Endothelial cell of umbilical vein (primary cell): Measurements from ENCODE around the gene CTNND2. TPM values are rescaled to one million over a fixed set of nuclear protein-coding genes. Genes with fewer than 3 reads are reported as not detected.

ENCODE experiments used
- BruUV-seq: library from RNA; stranded (reverse); fragments of 400-500 nt; replicated peaks from 2 replicates; lab custom pipeline; 2021; lab: Mats Ljungman, UMichigan
- CTCF ChIA-PET: fragments of 300-600, 350-600 bp; sonication (Branson Sonifier 250); formaldehyde crosslinking; loops from one replicate; lab custom pipeline; 2021; ENCODE audit warnings: antibody characterized with exemption, inconsistent platforms; lab: Charles Lee
- POLR2A ChIA-PET: fragments of 300-600, 350-600 bp; sonication (Branson Sonifier 250); formaldehyde crosslinking; loops from one replicate; lab custom pipeline; 2021; ENCODE audit warnings: antibody characterized with exemption, inconsistent platforms; lab: Charles Lee
- DNase-seq: peaks from one replicate; pipeline ENCODE4 v3.0.0-alpha.2; 2011; ENCODE audit warnings: low read depth, low spot score
- FAIRE-seq: peaks from 2 replicates; lab custom pipeline; 2011; peaks lifted over from hg19 to GRCh38; lab: Jason Lieb, UNC
- H2AFZ ChIP-seq: 2 replicates; pipeline ENCODE4 v1.6.0; 2012; ENCODE audit warnings: low read depth, low read length, control low read depth, inconsistent platforms
- H3K27ac ChIP-seq: 2 replicates; pipeline ENCODE4 v1.5.1; 2011; ENCODE audit warnings: low read depth, mild to moderate bottlenecking, control low read depth, low read length, moderate library complexity; ENCODE audit not compliant: insufficient read depth
- H3K27me3 ChIP-seq, 2 experiments: 2 replicates each; pipeline versions ENCODE4 v1.6.0 to v1.6.1; 2011; ENCODE audit warnings: low read length in 2 of 2, mixed read lengths in 1 of 2; ENCODE audit not compliant: control insufficient read depth in 2 of 2, insufficient read depth in 2 of 2
- H3K36me3 ChIP-seq, 2 experiments: 2 replicates in 1 of 2; 3 replicates in 1 of 2; pipeline ENCODE4 v1.5.1; 2011; ENCODE audit warnings: low read length in 2 of 2, mild to moderate bottlenecking in 1 of 2, moderate library complexity in 1 of 2; ENCODE audit not compliant: control insufficient read depth in 2 of 2, insufficient read depth in 2 of 2; ENCODE audit errors: extremely low read depth in 1 of 2
- H3K4me1 ChIP-seq: 3 replicates; pipeline ENCODE4 v1.5.1; 2011; ENCODE audit warnings: mild to moderate bottlenecking, low read length; ENCODE audit not compliant: control insufficient read depth, insufficient read depth; ENCODE audit errors: extremely low read depth
- H3K4me2 ChIP-seq: 2 replicates; pipeline ENCODE4 v1.6.1; 2011; ENCODE audit warnings: low read length, control low read depth, mixed read lengths; ENCODE audit not compliant: insufficient read depth
- H3K4me3 ChIP-seq, 3 experiments: fragments of 200-600 bp in 1 of 3; sonication (generic), shearing (Covaris generic) in 1 of 3; replicated peaks in 1 of 3; 2 replicates each; pipeline ENCODE4 v1.5.1; 2011 to 2016; ENCODE audit warnings: control low read depth in 3 of 3, low read length in 3 of 3, mild to moderate bottlenecking in 2 of 3, inconsistent platforms in 1 of 3, low read depth in 1 of 3, moderate library complexity in 1 of 3; ENCODE audit not compliant: insufficient read depth in 1 of 3
- H3K79me2 ChIP-seq: 2 replicates; pipeline ENCODE4 v1.6.0; 2012; ENCODE audit warnings: low read length, inconsistent platforms; ENCODE audit not compliant: control insufficient read depth, insufficient read depth
- H3K9ac ChIP-seq: replicated peaks from 2 replicates; pipeline ENCODE3; 2011; ENCODE audit warnings: low read length, control low read depth; ENCODE audit not compliant: insufficient read depth; ENCODE audit errors: extremely low read depth
- H3K9me1 ChIP-seq: replicated peaks from 3 replicates; pipeline ENCODE4 v1.6.0; 2011; ENCODE audit warnings: mild to moderate bottlenecking, low read length; ENCODE audit not compliant: control insufficient read depth, insufficient read depth; ENCODE audit errors: extremely low read depth
- H3K9me3 ChIP-seq: replicated peaks from 2 replicates; pipeline ENCODE4 v1.5.1; 2012; ENCODE audit warnings: low read length, inconsistent platforms; ENCODE audit not compliant: control insufficient read depth, insufficient read depth
- H4K20me1 ChIP-seq: replicated peaks from 2 replicates; pipeline ENCODE3; 2011; ENCODE audit warnings: mild to moderate bottlenecking, low read length; ENCODE audit not compliant: control insufficient read depth, insufficient read depth; ENCODE audit errors: extremely low read depth
- CTCF ChIP-seq, 2 donors: IDR thresholded peaks; 1 replicate in 1 of 2; 2 replicates in 1 of 2; pipeline ENCODE4 v1.5.1; 2011; ENCODE audit warnings: low read length in 2 of 2, mild to moderate bottlenecking in 2 of 2, moderate library complexity in 2 of 2, control low read depth in 1 of 2, inconsistent platforms in 1 of 2, low read depth in 1 of 2; ENCODE audit not compliant: insufficient read depth in 1 of 2; ENCODE audit errors: extremely low read depth in 1 of 2
- EZH2 ChIP-seq: IDR thresholded peaks from 2 replicates; pipeline ENCODE4 v1.6.1; 2012; ENCODE audit warnings: borderline replicate concordance, low read depth, mild to moderate bottlenecking, moderate library complexity, low read length, inconsistent platforms; ENCODE audit not compliant: severe bottlenecking
- FOS ChIP-seq: IDR thresholded peaks from 2 replicates; pipeline ENCODE4 v1.6.1; 2011; ENCODE audit warnings: mild to moderate bottlenecking, low read length, moderate library complexity, borderline replicate concordance; ENCODE audit not compliant: insufficient read depth
- GATA2 ChIP-seq: IDR thresholded peaks from 2 replicates; pipeline ENCODE4 v1.7.0; 2011; ENCODE audit warnings: low read depth, mild to moderate bottlenecking, moderate library complexity, mixed read lengths, low read length; ENCODE audit not compliant: insufficient read length, insufficient read depth
- JUN ChIP-seq: IDR thresholded peaks from 2 replicates; pipeline ENCODE4 v1.6.1; 2011; ENCODE audit warnings: borderline replicate concordance, low read depth; ENCODE audit not compliant: insufficient read length, insufficient read depth
- MAX ChIP-seq: IDR thresholded peaks from 2 replicates; pipeline ENCODE4 v1.6.1; 2011; ENCODE audit not compliant: insufficient read depth, insufficient read length
- MYC ChIP-seq: IDR thresholded peaks from one replicate; pipeline ENCODE4 v1.6.1; 2011; ENCODE audit warnings: mild to moderate bottlenecking, low read depth, low read length
- POLR2A ChIP-seq: IDR thresholded peaks from 2 replicates; pipeline ENCODE4 v1.6.1; 2012; ENCODE audit warnings: low read depth, mild to moderate bottlenecking, control low read depth, low read length
- POLR2AphosphoS5 ChIP-seq: IDR thresholded peaks from 2 replicates; pipeline ENCODE4 v1.6.1; 2012; ENCODE audit warnings: low read depth, mild to moderate bottlenecking, control low read depth, low read length, moderate library complexity; ENCODE audit not compliant: insufficient read depth
- dilution Hi-C: fragments of 300-500 bp; cut with MboI; formaldehyde crosslinking; loops from one replicate; pipeline ENCODE4 v1.15.0; 2019; ENCODE audit warnings: low sequenced_read_pairs; ENCODE audit not compliant: extremely low pct_ligation_motif_present
- intact Hi-C: fragments of 100-400 bp; cut with micrococcal nuclease; formaldehyde crosslinking; loops from one replicate; pipeline ENCODE4 v1.10.0; 2022
- polyA plus RNA-seq, 4 experiments: library from polyadenylated mRNA; depleted of rRNA in 3 of 4; stranded (reverse) in 3 of 4; unstranded in 1 of 4; fragments of >200 nt; gene quantifications; 2 replicates each; pipeline versions ENCODE4 v1.2.1 to v1.2.3, GENCODE V29; 2011 to 2012; ENCODE audit warnings: missing spikeins in 1 of 4
- total RNA-seq: library from RNA; stranded (reverse); gene quantifications from 2 replicates; pipeline ENCODE4 v1.2.3, GENCODE V29; 2021

The CTNND2 gene
- total and polyA plus RNA-seq, 2 donors (not counting 3 experiments of a cell fraction or from before 2014, with no cell fraction given) = not detected

- no peak overlapping the region for H2AFZ ChIP-seq
- ChIA-PET POLR2A (no interaction called here), CTCF (no interaction called here)
- dilution Hi-C loops (no loop called here), intact Hi-C loops (no loop called here)
- H3K9me1 ChIP-seq = no peaks in the 10 kb centered on the region
- no peak for FAIRE-seq
- BruUV-seq = no TSS peak
- H4K20me1 ChIP-seq = no peaks in the 10 kb centered on the region
- no peaks in the 10 kb centered on the region for H3K36me3 ChIP-seq
- H3K79me2 ChIP-seq = no peaks in the 10 kb centered on the region
- no peak overlapping the region for H3K9ac ChIP-seq
- H3K4me1 ChIP-seq = no peaks in the 10 kb centered on the region
- no peaks in the 10 kb centered on the region for H3K9me3 ChIP-seq
- DNase-seq = no peak
- no peak for TF ChIP-seq JUN
- no peak for TF ChIP-seq MYC
- no peak for TF ChIP-seq POLR2AphosphoS5
- no peak for TF ChIP-seq MAX
- H3K27me3 ChIP-seq = no peaks in the 10 kb centered on the region
- no peak overlapping the region for H3K4me2 ChIP-seq
- H3K27ac ChIP-seq = no peak overlapping the region
- no peak overlapping the region for H3K4me3 ChIP-seq
Measured at GRCh38 chr5:10994091-10994986, 909.9 kb downstream of the CTNND2 start.

- DNase-seq (no peak), FAIRE-seq (no peak)
- Histone ChIP-seq H2AFZ (no peak overlapping the region), H3K9me1 (no peaks in the 10 kb centered on the region), H3K4me1 (no peaks in the 10 kb centered on the region), H3K36me3 (no peaks in the 10 kb centered on the region), H3K9ac (no peak overlapping the region), H3K27me3 (no peaks in the 10 kb centered on the region), H3K4me2 (no peak overlapping the region), H3K9me3 (no peaks in the 10 kb centered on the region), H3K79me2 (no peaks in the 10 kb centered on the region), H4K20me1 (no peaks in the 10 kb centered on the region), H3K27ac (no peak overlapping the region), H3K4me3 (no peak overlapping the region)
- CTCF ChIA-PET = no interaction called here
- intact Hi-C loops (no loop called here), dilution Hi-C loops (no loop called here)
- TF ChIP-seq GATA2 = no peak
- TF ChIP-seq EZH2 = no peak
- no peak for TF ChIP-seq POLR2A
- TF ChIP-seq POLR2AphosphoS5 = no peak
- TF ChIP-seq CTCF (IDR thresholded peaks at IDR 0.05; ENCODE audit: extremely low read depth in 1 of 2, insufficient read depth in 1 of 2, low read depth in 1 of 2, low read length in 2 of 2) = no peak
- no peak for TF ChIP-seq FOS
- no peak for TF ChIP-seq JUN
- TF ChIP-seq MYC = no peak
- no peak for TF ChIP-seq MAX
- BruUV-seq = no TSS peak
- POLR2A ChIA-PET = no interaction called here
Measured at GRCh38 chr5:10990634-10991033, 913.6 kb downstream of the CTNND2 start.
